IMR-90 (cell line): ENCODE measurements around the gene ACOX3. TPM values are rescaled to one million over a fixed set of nuclear protein-coding genes. Genes with fewer than 3 reads are reported as not detected.

Source experiments
- ATAC-seq: fragments of 200-7000 bp; cut with Tn5 transposase; 2 replicates; pipeline ENCODE4 v1.9.1; 2020; ENCODE audit warnings: low read depth, mild to moderate bottlenecking, moderate library complexity
- BruUV-seq: library from RNA; stranded (reverse); fragments of 400-500 nt; replicated peaks from 2 replicates; lab custom pipeline; 2021; lab: Mats Ljungman, UMichigan
- CTCF ChIA-PET: fragments of 300-600 bp; formaldehyde crosslinking; extraction: SDS; loops from one replicate; lab custom pipeline; 2021; ENCODE audit warnings: antibody characterized with exemption; lab: Yijun Ruan, JAX
- POLR2A ChIA-PET: fragments of 300-600 bp; sonication (Branson Sonifier 250); formaldehyde crosslinking; loops from one replicate; lab custom pipeline; 2022; ENCODE audit warnings: antibody characterized with exemption; ENCODE audit not compliant: unreplicated experiment; lab: Charles Lee
- DNase-seq: peaks from one replicate; pipeline ENCODE4 v3.0.0; 2013
- H2AFZ ChIP-seq: replicated peaks from 2 replicates; pipeline ENCODE3; 2013; ENCODE audit warnings: low read length, mild to moderate bottlenecking; ENCODE audit not compliant: poor library complexity
- H2AK5ac ChIP-seq: 2 replicates; pipeline ENCODE4 v1.6.1; 2013; ENCODE audit warnings: low read depth, low read length, inconsistent platforms
- H2AK9ac ChIP-seq: replicated peaks from 2 replicates; pipeline ENCODE3; 2013; ENCODE audit warnings: mild to moderate bottlenecking, low read depth, low read length, moderate library complexity; ENCODE audit not compliant: poor library complexity
- H2BK120ac ChIP-seq: 2 replicates; pipeline ENCODE4 v1.6.1; 2013; ENCODE audit warnings: low read depth, low read length, inconsistent platforms
- H2BK15ac ChIP-seq: 3 replicates; pipeline ENCODE4 v1.6.1; 2013; ENCODE audit warnings: low read depth, low read length, inconsistent platforms
- H2BK20ac ChIP-seq: 2 replicates; pipeline ENCODE4 v1.6.1; 2013; ENCODE audit warnings: low read depth, mild to moderate bottlenecking, inconsistent platforms, low read length, moderate library complexity
- H2BK5ac ChIP-seq: 2 replicates; pipeline ENCODE4 v1.6.1; 2013; ENCODE audit warnings: mild to moderate bottlenecking, low read depth, low read length, inconsistent platforms; ENCODE audit not compliant: poor library complexity, severe bottlenecking
- H3K14ac ChIP-seq: replicated peaks from 2 replicates; pipeline ENCODE4 v1.6.1; 2013; ENCODE audit warnings: low read depth, low read length, inconsistent platforms
- H3K18ac ChIP-seq: 2 replicates; pipeline ENCODE4 v1.6.1; 2013; ENCODE audit warnings: low read depth, low read length, control low read depth
- H3K23ac ChIP-seq: 2 replicates; pipeline ENCODE4 v1.6.1; 2013; ENCODE audit warnings: low read depth, low read length, inconsistent platforms
- H3K27ac ChIP-seq: 2 replicates; pipeline ENCODE4 v1.5.1; 2013; ENCODE audit warnings: mild to moderate bottlenecking, control low read depth, low read length; ENCODE audit not compliant: insufficient read depth
- H3K27me3 ChIP-seq: 2 replicates; pipeline ENCODE4 v1.6.1; 2013; ENCODE audit warnings: low read length; ENCODE audit not compliant: control insufficient read depth, insufficient read depth
- H3K36me3 ChIP-seq: 2 replicates; pipeline ENCODE4 v1.6.1; 2013; ENCODE audit warnings: low read length, mixed read lengths; ENCODE audit not compliant: control insufficient read depth, insufficient read depth
- H3K4ac ChIP-seq: 2 replicates; pipeline ENCODE4 v1.6.1; 2013; ENCODE audit warnings: low read depth, low read length, inconsistent platforms
- H3K4me1 ChIP-seq: 2 replicates; pipeline ENCODE4 v1.6.1; 2013; ENCODE audit warnings: low read length, mixed read lengths; ENCODE audit not compliant: control insufficient read depth, insufficient read depth
- H3K4me2 ChIP-seq: 2 replicates; pipeline ENCODE4 v1.6.1; 2013; ENCODE audit warnings: low read depth, mild to moderate bottlenecking, control low read depth, low read length, moderate library complexity
- H3K4me3 ChIP-seq: 2 replicates; pipeline ENCODE4 v1.5.1; 2013; ENCODE audit warnings: low read depth, mild to moderate bottlenecking, control low read depth, low read length, moderate library complexity; ENCODE audit not compliant: insufficient read depth
- H3K56ac ChIP-seq: 2 replicates; pipeline ENCODE4 v1.6.1; 2013; ENCODE audit warnings: low read length, inconsistent platforms; ENCODE audit not compliant: insufficient read depth; ENCODE audit errors: extremely low read depth
- H3K79me1 ChIP-seq, 2 experiments: 2 replicates each; pipeline ENCODE4 v1.6.1; 2013; ENCODE audit warnings: low read length in 2 of 2, inconsistent platforms in 1 of 2, low read depth in 1 of 2
- H3K9ac ChIP-seq: 2 replicates; pipeline ENCODE4 v1.6.1; 2013; ENCODE audit warnings: low read depth, low read length, control low read depth
- H3K9me1 ChIP-seq: 2 replicates; pipeline ENCODE4 v1.6.1; 2013; ENCODE audit warnings: low read length, inconsistent platforms; ENCODE audit not compliant: insufficient read depth
- H3K9me3 ChIP-seq: 2 replicates; pipeline ENCODE4 v1.6.1; 2013; ENCODE audit warnings: low read length; ENCODE audit not compliant: control insufficient read depth, insufficient read depth
- H4K20me1 ChIP-seq: 2 replicates; pipeline ENCODE4 v1.6.1; 2013; ENCODE audit warnings: low read length, inconsistent platforms; ENCODE audit not compliant: insufficient read depth
- H4K5ac ChIP-seq: 2 replicates; pipeline ENCODE4 v1.6.1; 2013; ENCODE audit warnings: mild to moderate bottlenecking, low read depth, low read length, control low read depth
- H4K8ac ChIP-seq, 2 experiments: 2 replicates each; pipeline ENCODE4 v1.6.1; 2013; ENCODE audit warnings: low read depth in 2 of 2, low read length in 2 of 2, control low read depth in 1 of 2, inconsistent platforms in 1 of 2
- H4K91ac ChIP-seq: 2 replicates; pipeline ENCODE4 v1.6.1; 2013; ENCODE audit warnings: low read depth, low read length, inconsistent platforms; ENCODE audit not compliant: insufficient read depth
- BHLHE40 ChIP-seq: fragments of 150-350 bp; IDR thresholded peaks from 2 replicates; pipeline ENCODE4 v1.6.1; 2016; ENCODE audit warnings: mild to moderate bottlenecking, low read depth, low read length
- CEBPB ChIP-seq: IDR thresholded peaks from 2 replicates; pipeline ENCODE4 v1.6.1; 2012; ENCODE audit warnings: low read depth, low read length, improper control_type of control experiment
- CHD1 ChIP-seq: IDR thresholded peaks from 2 replicates; pipeline ENCODE4 v1.6.1; 2012; ENCODE audit warnings: low read depth, low read length, improper control_type of control experiment
- FOS ChIP-seq: fragments of 150-350 bp; IDR thresholded peaks from 2 replicates; pipeline ENCODE4 v1.6.1; 2016; ENCODE audit warnings: low read depth, low read length
- MAFK ChIP-seq: IDR thresholded peaks from 2 replicates; pipeline ENCODE4 v1.6.1; 2012; ENCODE audit warnings: low read depth, low read length, improper control_type of control experiment
- MAZ ChIP-seq: IDR thresholded peaks from 2 replicates; pipeline ENCODE4 v1.6.1; 2012; ENCODE audit warnings: low read depth, mild to moderate bottlenecking, low read length, improper control_type of control experiment, moderate library complexity, borderline replicate concordance
- MXI1 ChIP-seq: IDR thresholded peaks from 2 replicates; pipeline ENCODE4 v1.6.1; 2012; ENCODE audit warnings: low read depth, mild to moderate bottlenecking, low read length, moderate library complexity, borderline replicate concordance
- NFE2L2 ChIP-seq: fragments of 150-350 bp; IDR thresholded peaks from 2 replicates; pipeline ENCODE4 v1.6.1; 2016; ENCODE audit warnings: low read depth, mild to moderate bottlenecking, low read length
- POLR2A ChIP-seq: IDR thresholded peaks from 2 replicates; pipeline ENCODE4 v1.6.1; 2012; ENCODE audit warnings: mild to moderate bottlenecking, low read depth, low read length
- RAD21 ChIP-seq: IDR thresholded peaks from 2 replicates; pipeline ENCODE4 v1.6.1; 2012; ENCODE audit warnings: low read length, improper control_type of control experiment
- RCOR1 ChIP-seq: IDR thresholded peaks from 2 replicates; pipeline ENCODE4 v1.6.1; 2012; ENCODE audit warnings: mild to moderate bottlenecking, low read length, improper control_type of control experiment; ENCODE audit not compliant: insufficient replicate concordance
- RFX5 ChIP-seq: IDR thresholded peaks from 2 replicates; pipeline ENCODE4 v1.8.0; 2012; ENCODE audit warnings: low read depth, mild to moderate bottlenecking, low read length, moderate library complexity
- SMC3 ChIP-seq: fragments of 150-350 bp; IDR thresholded peaks from 2 replicates; pipeline ENCODE4 v1.6.1; 2016; ENCODE audit warnings: low read depth, mild to moderate bottlenecking, antibody characterized with exemption, low read length, moderate library complexity
- WGBS, 2 experiments: methylation state at CpG; one replicate each; pipeline versions ENCODE4 v1.1.5 to v1.1.7; 2013; ENCODE audit warnings: missing lambda C conversion rate in 2 of 2; ENCODE audit not compliant: insufficient read length in 1 of 2; ENCODE audit errors: extremely low coverage in 2 of 2; 5-methylcytosine and 5-hydroxymethylcytosine counted together
- dilution Hi-C: fragments of 300-500 bp; cut with HindIII; formaldehyde crosslinking; loops from one replicate; pipeline ENCODE4 v1.14.3; 2018; ENCODE audit warnings: low sequenced_read_pairs; ENCODE audit not compliant: unreplicated experiment
- in situ Hi-C: fragments of 300-500 bp; cut with MboI; formaldehyde crosslinking; loops from 3 replicates; pipeline ENCODE4 v1.14.3; 2019; ENCODE audit warnings: low sequenced_read_pairs, inconsistent platforms, mixed read lengths
- intact Hi-C: fragments of 100-400 bp; cut with micrococcal nuclease; formaldehyde crosslinking; loops from 2 replicates; pipeline ENCODE4 v1.10.0; 2022
- polyA plus RNA-seq, 3 experiments: library from polyadenylated mRNA; depleted of rRNA; stranded (reverse); fragments of >200 nt; gene quantifications; 2 replicates each; pipeline ENCODE4 v1.2.3, GENCODE V29; 2012; ENCODE audit warnings: low replicate concordance in 1 of 3
- total RNA-seq: library from RNA; depleted of rRNA; stranded (reverse); fragments of >200 nt; gene quantifications from 2 replicates; pipeline ENCODE4 v1.2.3, GENCODE V29; 2012
- TF ChIP-seq, protein P1 (sequence below): conservative IDR thresholded peaks from 2 replicates; pipeline ENCODE4 v1.5.1; 2012; ENCODE audit warnings: mild to moderate bottlenecking, low read depth, low read length, improper control_type of control experiment
- TF ChIP-seq, protein P2 (sequence below): fragments of 150-350 bp; IDR thresholded peaks from 2 replicates; pipeline ENCODE4 v1.6.1; 2017; ENCODE audit warnings: mild to moderate bottlenecking, antibody characterized with exemption, low read length, low read depth
- TF ChIP-seq, protein P3 (sequence below): fragments of 150-350 bp; IDR thresholded peaks from 2 replicates; pipeline ENCODE4 v1.6.1; 2016; ENCODE audit warnings: low read depth, mild to moderate bottlenecking, low read length, moderate library complexity, borderline replicate concordance

Gene ACOX3
- total and polyA plus RNA-seq, 2 of the 4 experiments (the other 2 are of a cell fraction), result 15.2 to 25.8 TPM

DNA sequence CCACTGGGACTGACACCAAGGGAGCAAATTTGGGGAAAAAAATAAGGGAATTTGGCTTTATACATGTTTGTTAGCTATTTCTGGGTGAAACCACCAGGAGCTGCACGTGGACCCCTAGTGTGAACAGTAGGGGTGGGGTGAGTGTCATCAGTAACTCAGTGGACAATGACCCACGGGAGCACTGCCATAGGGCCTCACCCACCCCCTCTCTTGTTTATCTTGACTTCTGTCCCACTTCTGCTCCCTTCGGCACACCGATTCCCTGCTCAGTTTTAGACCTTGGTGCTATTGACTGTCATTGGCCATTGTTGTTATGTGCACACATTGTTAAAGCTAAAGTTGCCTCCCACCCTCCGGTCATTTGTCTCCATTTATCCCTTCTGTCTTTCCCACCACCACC lies 9.0 kb downstream of the ACOX3 start:
- H3K9ac ChIP-seq, result no peak overlapping the region
- dilution Hi-C loops (no loop called here), in situ Hi-C loops (loop anchor here (25.0 kb wide), 1 partner anchor 1656 kb away; no protein-coding TSS in a partner anchor), intact Hi-C loops (no loop called here)
- no peak overlapping the region for H2BK15ac ChIP-seq
- no peak for TF ChIP-seq CHD1
- TF ChIP-seq MXI1, result no peak
- TF ChIP-seq, protein P1, sequence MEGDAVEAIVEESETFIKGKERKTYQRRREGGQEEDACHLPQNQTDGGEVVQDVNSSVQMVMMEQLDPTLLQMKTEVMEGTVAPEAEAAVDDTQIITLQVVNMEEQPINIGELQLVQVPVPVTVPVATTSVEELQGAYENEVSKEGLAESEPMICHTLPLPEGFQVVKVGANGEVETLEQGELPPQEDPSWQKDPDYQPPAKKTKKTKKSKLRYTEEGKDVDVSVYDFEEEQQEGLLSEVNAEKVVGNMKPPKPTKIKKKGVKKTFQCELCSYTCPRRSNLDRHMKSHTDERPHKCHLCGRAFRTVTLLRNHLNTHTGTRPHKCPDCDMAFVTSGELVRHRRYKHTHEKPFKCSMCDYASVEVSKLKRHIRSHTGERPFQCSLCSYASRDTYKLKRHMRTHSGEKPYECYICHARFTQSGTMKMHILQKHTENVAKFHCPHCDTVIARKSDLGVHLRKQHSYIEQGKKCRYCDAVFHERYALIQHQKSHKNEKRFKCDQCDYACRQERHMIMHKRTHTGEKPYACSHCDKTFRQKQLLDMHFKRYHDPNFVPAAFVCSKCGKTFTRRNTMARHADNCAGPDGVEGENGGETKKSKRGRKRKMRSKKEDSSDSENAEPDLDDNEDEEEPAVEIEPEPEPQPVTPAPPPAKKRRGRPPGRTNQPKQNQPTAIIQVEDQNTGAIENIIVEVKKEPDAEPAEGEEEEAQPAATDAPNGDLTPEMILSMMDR, result no peak
- TF ChIP-seq FOS, result no peak
- no peak for TF ChIP-seq BHLHE40
- no peak for TF ChIP-seq RCOR1
- TF ChIP-seq, protein P2, sequence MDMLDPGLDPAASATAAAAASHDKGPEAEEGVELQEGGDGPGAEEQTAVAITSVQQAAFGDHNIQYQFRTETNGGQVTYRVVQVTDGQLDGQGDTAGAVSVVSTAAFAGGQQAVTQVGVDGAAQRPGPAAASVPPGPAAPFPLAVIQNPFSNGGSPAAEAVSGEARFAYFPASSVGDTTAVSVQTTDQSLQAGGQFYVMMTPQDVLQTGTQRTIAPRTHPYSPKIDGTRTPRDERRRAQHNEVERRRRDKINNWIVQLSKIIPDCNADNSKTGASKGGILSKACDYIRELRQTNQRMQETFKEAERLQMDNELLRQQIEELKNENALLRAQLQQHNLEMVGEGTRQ, result no peak
- no peak for TF ChIP-seq MAZ
- TF ChIP-seq, protein P3, sequence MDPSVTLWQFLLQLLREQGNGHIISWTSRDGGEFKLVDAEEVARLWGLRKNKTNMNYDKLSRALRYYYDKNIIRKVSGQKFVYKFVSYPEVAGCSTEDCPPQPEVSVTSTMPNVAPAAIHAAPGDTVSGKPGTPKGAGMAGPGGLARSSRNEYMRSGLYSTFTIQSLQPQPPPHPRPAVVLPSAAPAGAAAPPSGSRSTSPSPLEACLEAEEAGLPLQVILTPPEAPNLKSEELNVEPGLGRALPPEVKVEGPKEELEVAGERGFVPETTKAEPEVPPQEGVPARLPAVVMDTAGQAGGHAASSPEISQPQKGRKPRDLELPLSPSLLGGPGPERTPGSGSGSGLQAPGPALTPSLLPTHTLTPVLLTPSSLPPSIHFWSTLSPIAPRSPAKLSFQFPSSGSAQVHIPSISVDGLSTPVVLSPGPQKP, result no peak
- no peak for TF ChIP-seq RFX5
- no peak for TF ChIP-seq POLR2A
- TF ChIP-seq CEBPB, result no peak
- TF ChIP-seq MAFK, result no peak
- TF ChIP-seq RAD21, result no peak
- TF ChIP-seq SMC3, result no peak
- no peak for TF ChIP-seq NFE2L2
- no peak for ATAC-seq
- no peak overlapping the region for H2AK9ac ChIP-seq
- H2BK120ac ChIP-seq, result no peak overlapping the region
- no peak overlapping the region for H2AFZ ChIP-seq
- no peak overlapping the region for H4K5ac ChIP-seq
- H3K18ac ChIP-seq, result no peak overlapping the region
- ChIA-PET POLR2A (no interaction called here), CTCF (no interaction called here)
- H3K79me1 ChIP-seq, result peaks cover 22 to 44% of the 10 kb centered on the region in 2 experiments
- no peak overlapping the region for H2BK5ac ChIP-seq
- no peaks in the 10 kb centered on the region for H3K27me3 ChIP-seq
- H3K4me3 ChIP-seq, result no peak overlapping the region
- DNase-seq, result no peak
- H3K14ac ChIP-seq, result no peak overlapping the region
- H3K4me2 ChIP-seq, result no peak overlapping the region
- H3K36me3 ChIP-seq, result no peaks in the 10 kb centered on the region
- H2BK20ac ChIP-seq, result no peak overlapping the region
- H3K27ac ChIP-seq, result no peak overlapping the region
- H2AK5ac ChIP-seq, result no peak overlapping the region
- no peak overlapping the region for H3K23ac ChIP-seq
- H3K9me1 ChIP-seq, result peaks cover 5% of the 10 kb centered on the region; the same call in 1 of the 2 replicates
- H4K8ac ChIP-seq, result no peak overlapping the region
- no peaks in the 10 kb centered on the region for H3K9me3 ChIP-seq
- no TSS peak for BruUV-seq
- H3K56ac ChIP-seq, result no peak overlapping the region
- no peak overlapping the region for H3K4ac ChIP-seq
- H3K4me1 ChIP-seq, result peaks cover 5% of the 10 kb centered on the region
- no peak overlapping the region for H4K91ac ChIP-seq
- WGBS, 2 experiments, result 85% methylated on average over 2 of the region's 5 CpGs; no CpG with 5 or more reads in 1 of the 2 experiments
- peaks cover 4% of the 10 kb centered on the region; the same call in 1 of the 2 replicates for H4K20me1 ChIP-seq
